Neural crest cell (in vitro differentiated cells): Measurements from ENCODE around the gene ULK4. TPM values are rescaled to one million over a fixed set of nuclear protein-coding genes. Genes with fewer than 3 reads are reported as not detected.

ENCODE experiments used
- DNase-seq: peaks from one replicate; pipeline ENCODE4 v3.0.0; 2021; ENCODE audit warnings: low read depth, mixed read lengths, low spot score
- H3K27ac Mint-ChIP-seq: one replicate; pipeline ENCODE4 v1.8.0; 2021; ENCODE audit warnings: mild to moderate bottlenecking, mixed read lengths; ENCODE audit not compliant: unreplicated experiment
- H3K27me3 Mint-ChIP-seq: 2 replicates; pipeline ENCODE4 v1.8.0; 2021; ENCODE audit warnings: low read depth, mild to moderate bottlenecking, mixed read lengths
- H3K36me3 Mint-ChIP-seq: 2 replicates; pipeline ENCODE4 v1.8.0; 2021; ENCODE audit warnings: low read depth, mild to moderate bottlenecking, mixed read lengths
- H3K4me1 Mint-ChIP-seq: 2 replicates; pipeline ENCODE4 v1.8.0; 2021; ENCODE audit warnings: mixed read lengths
- H3K4me3 Mint-ChIP-seq: one replicate; pipeline ENCODE4 v1.8.0; 2021; ENCODE audit warnings: mild to moderate bottlenecking, mixed read lengths
- H3K9me3 Mint-ChIP-seq: 2 replicates; pipeline ENCODE4 v1.8.0; 2021; ENCODE audit warnings: mixed read lengths
- CTCF ChIP-seq: fragments of 200-600 bp; sonication (generic); conservative IDR thresholded peaks from 2 replicates; pipeline ENCODE4 v1.5.0; 2021; ENCODE audit warnings: antibody characterized with exemption, mild to moderate bottlenecking
- total RNA-seq: library from RNA; stranded (reverse); gene quantifications from 2 replicates; pipeline ENCODE4 v1.2.1, GENCODE V29; 2021

Gene ULK4
- total RNA-seq, 1 donor from 2014 or later: 10.2 TPM

GRCh38 chr3:41345788-41346187, 616.1 kb downstream of the ULK4 start:
- Mint-ChIP-seq H3K9me3 (peaks cover 7% of the 10 kb centered on the region), H3K36me3 (peaks cover 6% of the 10 kb centered on the region), H3K4me1 (no peaks in the 10 kb centered on the region), H3K27ac (no peak overlapping the region), H3K4me3 (no peak overlapping the region), H3K27me3 (no peaks in the 10 kb centered on the region)
- no peak for TF ChIP-seq CTCF
- DNase-seq: no peak

DNA sequence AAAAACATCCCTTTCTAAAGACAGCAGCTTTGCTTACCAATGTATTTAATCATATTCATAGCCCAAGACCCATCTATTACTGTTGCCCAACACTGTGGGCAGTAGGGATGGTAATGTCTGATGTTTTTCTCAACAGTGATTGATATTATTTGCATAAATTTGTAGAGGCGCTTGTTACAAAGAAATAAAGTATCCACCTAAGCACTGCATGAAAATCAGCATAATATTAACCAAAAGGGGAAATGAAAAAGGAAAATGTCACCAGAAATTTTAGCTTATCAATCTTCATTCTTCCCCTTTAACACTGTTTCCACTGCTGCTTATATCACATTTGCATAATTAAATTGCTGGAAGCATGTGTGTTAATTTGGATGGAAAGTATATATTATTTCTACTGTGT, 622.1 kb downstream of the ULK4 start:
- Mint-ChIP-seq H3K4me3 (no peak overlapping the region), H3K4me1 (no peaks in the 10 kb centered on the region), H3K9me3 (peaks cover 5% of the 10 kb centered on the region), H3K27me3 (no peaks in the 10 kb centered on the region), H3K27ac (no peak overlapping the region), H3K36me3 (peaks cover 6% of the 10 kb centered on the region)
- no peak for DNase-seq
- no peak for TF ChIP-seq CTCF

- no peak for TF ChIP-seq CTCF
- H3K27me3 Mint-ChIP-seq: no peaks in the 10 kb centered on the region
Observed at GRCh38 chr3:41338276-41338675, 623.6 kb downstream of the ULK4 start.

GRCh38 chr3:41334426-41334825, 627.5 kb downstream of the ULK4 start:
- TF ChIP-seq CTCF: no peak
- H3K9me3 Mint-ChIP-seq: no peaks in the 10 kb centered on the region
- no peaks in the 10 kb centered on the region for H3K36me3 Mint-ChIP-seq
- H3K4me3 Mint-ChIP-seq: no peak overlapping the region
- no peak overlapping the region for H3K27ac Mint-ChIP-seq
- no peak for DNase-seq
- peaks cover 15% of the 10 kb centered on the region for H3K4me1 Mint-ChIP-seq
- no peaks in the 10 kb centered on the region for H3K27me3 Mint-ChIP-seq

More at GRCh38 chr3:41338276-41338675, 623.6 kb downstream of the ULK4 start:
- H3K4me1 Mint-ChIP-seq: no peaks in the 10 kb centered on the region
- DNase-seq: no peak
- H3K9me3 Mint-ChIP-seq: peaks cover 2% of the 10 kb centered on the region
- H3K27ac Mint-ChIP-seq: no peak overlapping the region
- no peak overlapping the region for H3K4me3 Mint-ChIP-seq
- H3K36me3 Mint-ChIP-seq: peaks cover 3% of the 10 kb centered on the region

DNA sequence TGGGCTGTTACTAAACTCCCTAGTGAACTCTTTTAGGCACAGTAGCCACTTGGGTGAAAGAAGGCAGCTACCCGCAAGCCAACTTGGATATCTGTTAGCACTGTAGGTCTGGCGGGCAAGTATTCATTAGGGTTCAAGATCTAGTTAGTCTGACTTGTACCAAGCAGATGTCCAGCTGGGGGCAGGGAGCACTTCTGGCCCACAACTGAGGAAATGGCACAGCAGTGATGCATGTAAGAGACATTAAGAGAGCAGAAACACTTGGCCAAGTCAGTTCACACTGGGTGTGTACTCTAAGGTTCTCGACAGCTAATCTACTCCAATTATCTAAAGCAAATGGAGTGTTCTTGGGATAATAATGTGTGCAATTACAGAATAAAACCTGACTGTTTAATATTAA, 630.9 kb downstream of the ULK4 start:
- DNase-seq: no peak
- no peak for TF ChIP-seq CTCF
- Mint-ChIP-seq H3K9me3 (no peaks in the 10 kb centered on the region), H3K4me3 (no peak overlapping the region), H3K36me3 (no peaks in the 10 kb centered on the region), H3K4me1 (peaks cover 15% of the 10 kb centered on the region), H3K27me3 (no peaks in the 10 kb centered on the region), H3K27ac (no peak overlapping the region)

- no peaks in the 10 kb centered on the region for H3K9me3 Mint-ChIP-seq
- no peak for TF ChIP-seq CTCF
- DNase-seq: no peak
- H3K27ac Mint-ChIP-seq: no peak overlapping the region
- no peak overlapping the region for H3K4me3 Mint-ChIP-seq
- H3K4me1 Mint-ChIP-seq: peaks cover 15% of the 10 kb centered on the region
- H3K36me3 Mint-ChIP-seq: no peaks in the 10 kb centered on the region
- no peaks in the 10 kb centered on the region for H3K27me3 Mint-ChIP-seq
Observed at GRCh38 chr3:41330465-41330864, 631.4 kb downstream of the ULK4 start.
